HEK293 (cell line): ENCODE results near the gene ODF2.

Source experiments
- CTCF ChIP-seq: fragments of 450-650 bp; formaldehyde crosslinking; IDR thresholded peaks from 2 replicates; pipeline ENCODE4 v1.5.1; 2016; ENCODE audit warnings: missing biosample characterization, missing genetic modification characterization
- ELK4 ChIP-seq: IDR thresholded peaks from 2 replicates; pipeline ENCODE4 v1.6.1; 2011; ENCODE audit warnings: mild to moderate bottlenecking, low read depth, low read length, borderline replicate concordance
- GLI4 ChIP-seq: fragments of 450-650 bp; formaldehyde crosslinking; IDR thresholded peaks from 2 replicates; pipeline ENCODE4 v1.5.1; 2016; ENCODE audit warnings: missing biosample characterization, missing genetic modification characterization
- HOXA7 ChIP-seq: sonication (generic); formaldehyde crosslinking; IDR thresholded peaks from 2 replicates; pipeline ENCODE4 v1.8.1; 2022; ENCODE audit warnings: missing genetic modification reagents, borderline replicate concordance
- MYNN ChIP-seq: fragments of 450-650 bp; formaldehyde crosslinking; IDR thresholded peaks from 2 replicates; pipeline ENCODE4 v1.5.1; 2016; ENCODE audit warnings: missing biosample characterization, missing genetic modification characterization, borderline replicate concordance
- REST ChIP-seq: fragments of 450-650 bp; formaldehyde crosslinking; IDR thresholded peaks from 2 replicates; pipeline ENCODE4 v1.5.1; 2016; ENCODE audit warnings: missing biosample characterization, missing genetic modification characterization
- SETDB1 ChIP-seq: IDR thresholded peaks from one replicate; pipeline ENCODE4 v1.6.1; 2017; ENCODE audit warnings: mild to moderate bottlenecking, low read length, moderate library complexity, mixed read lengths; ENCODE audit not compliant: insufficient read length
- YY1 ChIP-seq: fragments of 450-650 bp; formaldehyde crosslinking; IDR thresholded peaks from 2 replicates; pipeline ENCODE4 v1.5.1; 2018; ENCODE audit warnings: missing biosample characterization, missing genetic modification characterization
- ZBTB17 ChIP-seq: fragments of 450-650 bp; formaldehyde crosslinking; IDR thresholded peaks from 2 replicates; pipeline ENCODE4 v1.5.1; 2016; ENCODE audit warnings: missing biosample characterization, missing genetic modification characterization
- ZEB2 ChIP-seq: fragments of 450-650 bp; formaldehyde crosslinking; IDR thresholded peaks from 2 replicates; pipeline ENCODE4 v1.5.1; 2016; ENCODE audit warnings: missing biosample characterization, missing genetic modification characterization
- ZNF18 ChIP-seq: fragments of 450-650 bp; formaldehyde crosslinking; IDR thresholded peaks from 2 replicates; pipeline ENCODE4 v1.5.1; 2016; ENCODE audit warnings: missing biosample characterization, missing genetic modification characterization
- ZNF184 ChIP-seq: fragments of 450-650 bp; IDR thresholded peaks from 2 replicates; pipeline ENCODE4 v1.5.1; 2018; ENCODE audit warnings: missing biosample characterization, mild to moderate bottlenecking, missing genetic modification characterization
- ZNF221 ChIP-seq: fragments of 450-650 bp; formaldehyde crosslinking; IDR thresholded peaks from 2 replicates; pipeline ENCODE4 v1.5.1; 2017; ENCODE audit warnings: missing biosample characterization, missing genetic modification characterization, borderline replicate concordance
- ZNF561 ChIP-seq: fragments of 450-650 bp; IDR thresholded peaks from 2 replicates; pipeline ENCODE4 v1.5.1; 2018; ENCODE audit warnings: missing biosample characterization, missing genetic modification characterization, borderline replicate concordance

DNA sequence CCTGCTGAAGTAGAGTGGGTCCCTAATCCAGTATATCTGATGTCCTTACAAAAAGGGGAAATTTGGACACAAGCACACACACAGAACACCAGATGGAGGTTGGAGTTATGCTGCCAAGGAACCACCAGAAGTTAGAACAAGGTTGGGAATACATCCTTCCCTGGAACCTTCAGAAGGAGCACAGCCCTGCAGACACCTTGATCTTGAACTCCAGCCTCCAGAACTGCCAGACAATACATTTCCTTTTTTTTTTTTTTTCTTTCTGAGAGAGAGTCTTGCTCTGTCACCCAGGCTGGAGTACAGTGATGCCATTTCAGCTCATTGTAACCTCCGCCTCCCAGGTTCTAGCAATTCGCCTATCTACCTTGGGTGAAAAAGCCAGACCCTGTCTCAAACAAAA is 7.1 kb upstream of the ODF2 start:
- no peak for TF ChIP-seq ZNF221 (tag by site-specific recombination)
- TF ChIP-seq CTCF (tag by site-specific recombination): no peak
- no peak for TF ChIP-seq ZNF184 (tag by site-specific recombination)
- no peak for TF ChIP-seq ZNF561
- TF ChIP-seq GLI4 (tag by site-specific recombination): no peak
- TF ChIP-seq REST (tag by site-specific recombination): no peak
- no peak for TF ChIP-seq HOXA7
- no peak for TF ChIP-seq ZNF18 (tag by site-specific recombination)
- TF ChIP-seq SETDB1: no peak
- TF ChIP-seq ZBTB17 (tag by site-specific recombination): no peak
- no peak for TF ChIP-seq YY1 (tag by site-specific recombination)
- no peak for TF ChIP-seq MYNN (tag by site-specific recombination)
- no peak for TF ChIP-seq ZEB2 (tag by site-specific recombination)
- TF ChIP-seq ELK4: no peak
